Adrenal gland (tissue), 12 donors: ENCODE results near the gene UVRAG. TPM values are rescaled to one million over a fixed set of nuclear protein-coding genes. Genes with fewer than 3 reads are reported as not detected.

Experiments used
- DNase-seq, 7 donors: peaks; one replicate each; pipeline ENCODE4 v3.0.0-alpha.2; 2019 to 2020
- H3K27ac ChIP-seq, 5 donors: fragments of 200-600 bp; sonication (generic) in 4 of 5; 1 replicate in 3 of 5; 2 replicates in 2 of 5; pipeline versions ENCODE4 v1.5.1 to v1.8.0; 2016 to 2020; ENCODE audit warnings: mild to moderate bottlenecking in 1 of 5
- H3K27me3 ChIP-seq: fragments of 200-600 bp; 2 replicates; pipeline ENCODE4 v1.8.0; 2021
- H3K36me3 ChIP-seq, 2 donors: fragments of 200-600 bp; replicated peaks in 1 of 2; 1 replicate in 1 of 2; 2 replicates in 1 of 2; pipeline versions ENCODE4 v1.5.1 to v1.8.0; 2018 to 2022
- H3K4me1 ChIP-seq, 2 donors: fragments of 200-600 bp; replicated peaks in 1 of 2; 1 replicate in 1 of 2; 2 replicates in 1 of 2; pipeline versions ENCODE4 v1.5.1 to v1.8.0; 2018 to 2021
- H3K4me3 ChIP-seq, 4 donors: fragments of 200-600 bp; sonication (generic) in 3 of 4; one replicate each; pipeline ENCODE4 v1.5.1; 2016 to 2018
- H3K9me3 ChIP-seq, 3 donors: fragments of 200-600 bp; sonication (generic) in 1 of 3; replicated peaks in 1 of 3; 1 replicate in 2 of 3; 2 replicates in 1 of 3; pipeline versions ENCODE4 v1.5.1 to v1.8.0; 2016 to 2021
- CTCF ChIP-seq, 6 experiments: fragments of 450-650 bp in 4 of 6; fragments of 200-600 bp in 2 of 6; sonication (generic) in 1 of 6; IDR thresholded peaks; 1 replicate in 5 of 6; 2 replicates in 1 of 6; pipeline versions ENCODE4 v1.5.1 to v1.8.0; 2016 to 2021; ENCODE audit warnings: antibody characterized with exemption in 6 of 6, mild to moderate bottlenecking in 2 of 6, moderate library complexity in 1 of 6
- POLR2A ChIP-seq, 2 donors: fragments of 450-650 bp; IDR thresholded peaks; one replicate each; pipeline ENCODE4 v1.6.1; 2017; ENCODE audit warnings: antibody characterized with exemption in 2 of 2, mild to moderate bottlenecking in 2 of 2, moderate library complexity in 1 of 2
- WGBS, 4 donors: extraction: QIAGEN DNeasy Blood & Tissue Kit in 2 of 4; methylation state at CpG; one replicate each; pipeline versions ENCODE4 v1.1.5 to v1.1.7; 2013 to 2017; 5-methylcytosine and 5-hydroxymethylcytosine counted together
- intact Hi-C, 2 donors: fragments of 100-400 bp; cut with DNase I; formaldehyde crosslinking; loops; one replicate each; pipeline versions ENCODE4 v1.14.1 to v1.15.0; 2022 to 2023
- polyA plus RNA-seq, 3 donors: library from polyadenylated mRNA; stranded (reverse); fragments of 200-250 nt in 2 of 3; fragments of 350-450 nt in 1 of 3; fragmentation: Illumina TruSeq in 1 of 3; extraction: RNeasy Lipid Tissue Mini Kit (QIAGEN cat#74804) in 1 of 3; gene quantifications; one replicate each; pipeline ENCODE4 v1.2.3, GENCODE V29; 2013 to 2014
- total RNA-seq, 9 donors: library from RNA; depleted of rRNA in 4 of 9; stranded (reverse); fragments of >200 nt in 4 of 9; fragments of 120-200 nt in 1 of 9; fragmentation: NEBNext Ultra II Directional in 1 of 9; extraction: Animal tissue kit (Norgen Biotek cat#: 25700) in 1 of 9; gene quantifications; one replicate each; pipeline versions ENCODE4 v1.1.0 to v1.2.4, GENCODE V29; 2013 to 2023
- donor health status: healthy with polysubstance abuse.
- donor health status: Bipolar disorder and iron deficiency.
- donor health status: DM: yes; HTN: yes; CAD: no.
- donor health status: DM: no; HTN: no; CAD: no.
- donor health status: DM: no; HTN: no; CAD: no.
- donor health status: DM: yes; HTN: yes; CAD: no.

UVRAG gene
- total and polyA plus RNA-seq, 12 donors = 10.9 to 61.4 (median 28.5) TPM

GRCh38 chr11:76013526-76013925, 198.5 kb downstream of the UVRAG start:
- DNase-seq = no peak
- Histone ChIP-seq H3K36me3 (no peaks in the 10 kb centered on the region), H3K4me3 (no peak overlapping the region), H3K4me1 (no peaks in the 10 kb centered on the region), H3K27me3 (no peaks in the 10 kb centered on the region), H3K9me3 (peaks cover 0 to 13% (median 0%) of the 10 kb centered on the region in 3 donors), H3K27ac (no peak overlapping the region)
- intact Hi-C loops = no loop called here
- 82 to 97% (median 90%) methylated on average over 1 of the region's 1 CpG for WGBS, 4 donors
- no peak for TF ChIP-seq CTCF (IDR thresholded peaks at IDR 0.05)
- TF ChIP-seq POLR2A (IDR thresholded peaks at IDR 0.05) = no peak

- Histone ChIP-seq H3K36me3 (no peaks in the 10 kb centered on the region), H3K27me3 (no peaks in the 10 kb centered on the region), H3K27ac (no peak overlapping the region), H3K9me3 (no peaks in the 10 kb centered on the region), H3K4me1 (peaks cover 0 to 14% of the 10 kb centered on the region in 2 donors), H3K4me3 (no peak overlapping the region)
- TF ChIP-seq POLR2A (IDR thresholded peaks at IDR 0.05) = no peak
- intact Hi-C loops = no loop called here
- 86 to 96% (median 93%) methylated on average over 3 of the region's 3 CpGs for WGBS, 4 donors
- DNase-seq = no peak
These were observed 208.4 kb downstream of the UVRAG start for GRCh38 chr11:76023236-76024068.

- peaks cover 0 to 14% of the 10 kb centered on the region in 2 donors for H3K4me1 ChIP-seq
- 47 to 76% (median 65%) methylated on average over 1 of the region's 1 CpG for WGBS, 4 donors
- intact Hi-C loops = no loop called here
- no peaks in the 10 kb centered on the region for H3K36me3 ChIP-seq
- H3K4me3 ChIP-seq = no peak overlapping the region
- H3K9me3 ChIP-seq = no peaks in the 10 kb centered on the region
- H3K27ac ChIP-seq = no peak overlapping the region
- TF ChIP-seq CTCF (IDR thresholded peaks at IDR 0.05) = no peak
- TF ChIP-seq POLR2A (IDR thresholded peaks at IDR 0.05) = no peak
- H3K27me3 ChIP-seq = no peaks in the 10 kb centered on the region
- no peak for DNase-seq
These were observed 210.1 kb downstream of the UVRAG start for GRCh38 chr11:76025068-76025467.

- WGBS, 4 donors = 93 to 99% (median 95%) methylated on average over 3 of the region's 3 CpGs
- H3K4me3 ChIP-seq = no peak overlapping the region
These were observed 210.8 kb downstream of the UVRAG start for GRCh38 chr11:76025817-76026216.

More at GRCh38 chr11:76025817-76026216, 210.8 kb downstream of the UVRAG start:
- no peak overlapping the region for H3K27ac ChIP-seq
- H3K9me3 ChIP-seq = no peaks in the 10 kb centered on the region
- H3K36me3 ChIP-seq = no peaks in the 10 kb centered on the region
- peaks cover 0 to 14% of the 10 kb centered on the region in 2 donors for H3K4me1 ChIP-seq
- no peak for DNase-seq
- TF ChIP-seq CTCF (IDR thresholded peaks at IDR 0.05) = no peak
- TF ChIP-seq POLR2A (IDR thresholded peaks at IDR 0.05) = no peak
- intact Hi-C loops = no loop called here
- H3K27me3 ChIP-seq = no peaks in the 10 kb centered on the region
